PC-3 (cell line): ENCODE results near the gene GFER.

ENCODE experiments used
- CTCF ChIP-seq: fragments of 300-600 bp; sonication (generic); conservative IDR thresholded peaks from 2 replicates; pipeline ENCODE4 v1.5.1; 2017; ENCODE audit warnings: antibody characterized with exemption, low read depth, mild to moderate bottlenecking, low read length
- EZH2 ChIP-seq: fragments of 300-600 bp; sonication (generic); IDR thresholded peaks from one replicate; pipeline ENCODE4 v1.6.1; 2017; ENCODE audit warnings: antibody characterized with exemption, mild to moderate bottlenecking, low read length; ENCODE audit not compliant: unreplicated experiment
- EZH2phosphoT487 ChIP-seq: fragments of 300-600 bp; sonication (generic); IDR thresholded peaks from 2 replicates; pipeline ENCODE4 v1.6.1; 2018; ENCODE audit warnings: mild to moderate bottlenecking, antibody characterized with exemption, low read length, borderline replicate concordance

GRCh38 chr16:2002406-2003230, 18.6 kb downstream of the GFER start:
- TF ChIP-seq CTCF (no peak), EZH2phosphoT487 (no peak), EZH2 (no peak)
